Activated CD4-positive, alpha-beta T cell treated with anti-CD3 and anti-CD28 coated beads, Interleukin-2, amount 50 U/mL, for 24 hours (primary cell): ENCODE results near the gene FAM118B.

Source experiments
- DNase-seq, 2 donors: peaks; one replicate each; pipeline ENCODE4 v3.0.0-alpha.2; 2020; ENCODE audit warnings: low read depth in 1 of 2, low spot score in 1 of 2

FAM118B gene

DNA sequence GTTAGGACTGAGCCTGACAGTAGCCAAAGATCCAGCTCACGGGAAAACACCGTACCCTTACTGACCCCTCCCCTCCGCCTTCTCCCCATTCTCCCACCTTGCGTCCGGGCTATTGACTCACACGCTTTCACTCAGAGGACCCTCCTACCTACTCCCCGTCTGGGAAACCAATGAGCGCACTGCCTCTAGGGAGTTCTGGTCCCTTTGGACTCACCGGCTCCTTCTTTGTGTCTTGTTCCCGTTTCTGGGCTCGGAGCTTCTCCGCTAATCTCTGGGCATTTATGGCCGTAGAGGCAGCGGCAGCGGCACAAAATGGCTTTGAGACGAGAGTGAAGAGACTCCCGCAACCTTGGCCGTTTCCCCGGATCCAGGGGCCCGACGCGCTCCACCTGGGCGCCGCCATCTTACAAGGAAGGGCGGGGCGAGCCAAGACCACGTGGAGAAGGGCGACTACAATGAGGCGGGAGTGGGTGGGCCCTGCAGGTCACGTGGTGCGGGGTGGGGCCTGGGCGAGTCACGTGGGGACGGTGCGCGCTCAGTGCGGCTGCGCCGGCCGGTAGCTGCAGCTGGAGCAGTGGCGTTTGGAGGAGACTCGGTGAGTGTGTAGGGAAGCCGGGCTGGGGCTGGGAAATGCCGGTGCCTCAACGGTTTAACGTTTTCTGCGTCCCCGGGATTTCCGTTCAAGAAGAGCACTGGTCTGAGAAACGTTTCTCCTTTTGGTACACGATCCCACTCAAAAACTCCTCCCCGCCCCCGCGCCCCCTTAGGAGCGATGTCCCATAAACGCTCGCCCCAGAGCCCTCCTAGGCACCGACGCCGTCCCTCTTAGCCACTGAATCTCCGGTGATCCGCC, at the start of gene FAM118B, which contains the start of gene RPUSD4:
TSS of gene FAM118B (plus strand) at position 547 of the 853 bp plus-strand sequence. CDS start 23,220 bp downstream, outside the sequence.
TSS of gene RPUSD4 (minus strand) at position 415 of the 853 bp plus-strand sequence. CDS start at position 403, 12 bp downstream.
- peak; percentile 97 to 99 for DNase-seq

DNA sequence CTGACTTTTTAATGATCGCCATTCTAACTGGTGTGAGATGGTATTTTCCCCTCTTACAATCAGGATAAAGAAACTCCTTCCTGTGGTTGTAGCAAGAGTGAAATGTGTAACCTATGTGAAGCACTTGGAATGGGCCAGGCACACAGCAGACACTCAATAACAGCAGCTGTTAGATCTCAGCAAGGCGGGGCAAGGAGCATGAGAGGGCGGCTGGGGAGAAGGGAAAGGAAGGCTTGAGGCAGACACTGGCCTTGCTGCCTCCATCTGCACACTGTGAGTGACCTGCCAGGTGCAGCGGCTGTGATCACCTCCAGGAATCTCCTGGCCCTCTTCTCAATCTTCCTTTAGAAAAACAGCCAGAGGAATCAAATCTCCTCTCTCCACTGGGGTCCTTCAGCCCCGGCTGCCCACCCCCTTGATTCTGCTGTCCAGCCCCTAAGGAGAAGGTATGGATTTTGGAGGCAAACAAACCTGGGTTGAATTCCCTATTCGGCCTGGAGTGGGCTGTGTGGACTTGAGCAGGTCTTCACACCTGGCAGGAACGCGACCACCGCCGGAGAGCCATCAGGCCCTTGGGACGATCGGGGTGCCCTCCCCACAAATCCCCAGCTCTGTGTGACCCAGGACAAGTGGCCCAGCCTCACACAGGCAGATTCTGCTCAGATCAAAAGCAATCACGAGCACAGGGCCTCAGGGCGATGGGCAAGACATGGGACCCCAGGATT, 49.1 kb upstream of the FAM118B start:
- no peak for DNase-seq

DNA sequence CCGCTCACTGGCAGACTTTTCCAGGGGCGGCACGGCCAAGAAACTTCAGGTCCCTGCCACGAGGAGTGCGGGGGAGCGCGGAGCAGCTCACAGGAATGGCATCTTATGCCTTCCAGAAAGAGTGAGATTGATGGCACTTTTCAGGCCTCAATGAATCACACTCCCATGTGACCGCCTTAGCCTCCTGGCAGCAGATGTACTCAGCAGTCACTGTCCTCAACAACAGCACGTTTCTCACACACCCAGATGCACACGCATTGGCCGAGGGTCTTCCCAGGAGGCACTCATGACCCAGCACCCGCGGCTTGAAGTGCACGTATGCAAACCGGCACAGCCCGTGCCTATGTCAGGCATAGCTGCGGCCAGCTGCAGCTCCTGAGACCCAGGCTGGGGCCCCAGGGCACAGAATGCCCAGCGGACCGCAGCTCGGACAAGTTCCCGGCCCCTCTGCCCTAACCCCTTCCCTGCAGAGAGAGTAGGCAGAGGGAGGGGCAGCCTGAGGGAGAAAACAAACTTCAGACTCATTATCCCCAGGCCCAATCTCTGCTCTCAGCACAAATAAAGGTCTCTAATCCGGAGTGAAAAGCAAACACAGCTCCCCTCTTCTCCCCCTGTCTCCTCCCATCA, 48.4 kb upstream of the FAM118B start:
- DNase-seq = no peak

GRCh38 chr11:126163779-126164178, 47.8 kb upstream of the FAM118B start:
- no peak for DNase-seq

GRCh38 chr11:126164781-126165180, 46.8 kb upstream of the FAM118B start:
- DNase-seq = no peak

- no peak for DNase-seq
These were observed 46.3 kb upstream of the FAM118B start for GRCh38 chr11:126165311-126165720.

GRCh38 chr11:126165757-126166156, 45.8 kb upstream of the FAM118B start:
- DNase-seq = no peak

- DNase-seq = no peak
These were observed 45.2 kb upstream of the FAM118B start for GRCh38 chr11:126166413-126166812.

DNA sequence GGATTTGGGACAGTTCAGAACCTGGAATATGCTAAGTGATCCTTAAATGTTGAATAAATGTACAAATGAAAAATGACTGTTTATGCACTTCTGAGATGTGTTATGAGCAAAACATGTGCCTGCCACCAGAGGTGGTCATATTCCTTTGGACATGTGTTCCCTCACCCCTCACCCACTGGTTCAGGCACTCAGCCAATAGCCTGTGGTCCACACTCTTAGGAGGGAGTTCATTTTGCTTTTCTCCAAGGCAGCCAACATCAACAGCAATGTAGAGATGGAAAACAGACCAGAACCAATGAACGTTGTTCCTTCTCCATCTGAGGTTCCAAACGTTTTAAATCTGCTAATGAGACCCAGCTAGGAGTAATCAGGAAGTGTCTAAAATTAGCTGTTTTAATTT, 44.1 kb upstream of the FAM118B start:
- no peak for DNase-seq

DNA sequence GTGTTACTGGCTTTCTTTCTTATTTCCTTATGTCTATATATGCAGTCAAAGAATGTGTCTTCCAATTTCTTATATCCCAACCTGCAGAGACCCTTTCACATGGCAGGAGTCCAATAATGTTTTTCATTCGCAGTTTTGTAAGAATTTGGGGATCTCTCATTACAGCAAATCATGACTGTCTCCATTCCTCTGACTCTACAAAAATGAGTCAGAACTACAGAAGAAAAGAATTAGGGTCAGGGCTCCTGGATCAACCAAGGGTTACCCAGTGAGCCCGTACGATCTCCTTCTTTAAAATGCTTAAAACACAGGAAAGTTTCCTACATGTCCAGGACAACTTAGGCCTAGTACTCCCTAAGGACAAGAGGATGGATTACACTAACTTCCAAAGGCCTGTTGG, 42.3 kb upstream of the FAM118B start:
- no peak for DNase-seq

- DNase-seq = no peak
These were observed 39.0 kb upstream of the FAM118B start for GRCh38 chr11:126172596-126173038.

DNA sequence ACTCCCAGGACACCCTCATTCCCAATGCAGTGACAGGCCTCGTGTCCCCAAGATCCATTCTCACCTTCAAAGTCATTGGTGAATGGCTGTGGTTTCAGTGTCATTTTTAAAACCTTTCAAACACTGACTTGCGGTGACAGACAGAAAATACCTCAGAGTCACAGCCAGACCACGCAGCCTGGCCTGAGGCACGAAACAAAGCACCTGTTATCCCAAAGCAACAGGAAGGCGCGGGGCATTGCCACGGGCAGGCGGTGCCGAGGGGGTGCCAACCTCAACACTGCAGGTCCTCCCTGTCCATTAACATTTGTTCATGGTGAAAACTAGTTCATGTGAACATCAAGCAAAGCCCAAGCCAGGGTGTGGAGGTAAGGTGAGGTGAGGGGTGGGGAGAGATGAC, 38.3 kb upstream of the FAM118B start:
- no peak for DNase-seq

DNA sequence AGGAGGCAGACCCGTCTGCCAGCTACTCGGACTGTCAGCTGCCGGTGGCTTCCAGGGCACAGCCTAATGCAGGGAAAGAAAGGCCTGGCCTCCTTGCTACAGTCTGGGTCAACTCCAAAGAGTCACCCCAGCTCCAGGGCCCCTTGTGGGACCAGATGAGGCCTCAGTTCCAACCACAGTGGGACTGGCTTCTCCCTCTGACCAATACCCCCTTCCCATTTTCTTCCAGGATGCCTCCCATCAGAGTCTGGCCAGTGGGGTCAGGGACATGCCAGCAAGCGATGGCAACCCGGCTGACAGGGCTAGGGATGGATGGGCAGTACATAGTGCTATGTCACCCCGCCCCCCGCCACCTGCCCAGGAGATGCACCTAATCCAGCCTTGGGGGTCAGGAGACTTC, 36.8 kb upstream of the FAM118B start:
- DNase-seq = no peak

DNA sequence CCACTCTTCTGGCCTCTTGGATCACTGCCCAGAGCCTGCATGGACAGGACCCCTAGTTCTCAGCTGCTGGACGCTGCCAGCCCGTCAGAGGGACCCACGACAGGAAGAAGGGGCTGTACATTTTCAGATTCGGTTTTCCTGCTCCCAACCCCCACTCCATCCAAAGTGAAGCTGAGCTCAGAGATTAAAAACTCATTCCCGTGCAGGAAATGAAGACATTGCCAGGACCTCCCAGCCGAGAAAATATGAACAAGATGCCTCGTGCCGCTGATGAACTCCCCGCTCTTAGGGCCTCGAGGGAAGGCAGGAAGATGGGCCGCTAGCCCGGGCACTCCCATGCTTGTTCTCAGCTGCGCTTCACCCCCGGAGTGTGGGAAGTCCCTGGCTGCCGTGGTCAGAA, 36.2 kb upstream of the FAM118B start:
- no peak for DNase-seq

- DNase-seq = no peak
These were observed 34.6 kb upstream of the FAM118B start for GRCh38 chr11:126176853-126177470.

GRCh38 chr11:126181939-126182730, 29.4 kb upstream of the FAM118B start:
- no peak for DNase-seq

DNA sequence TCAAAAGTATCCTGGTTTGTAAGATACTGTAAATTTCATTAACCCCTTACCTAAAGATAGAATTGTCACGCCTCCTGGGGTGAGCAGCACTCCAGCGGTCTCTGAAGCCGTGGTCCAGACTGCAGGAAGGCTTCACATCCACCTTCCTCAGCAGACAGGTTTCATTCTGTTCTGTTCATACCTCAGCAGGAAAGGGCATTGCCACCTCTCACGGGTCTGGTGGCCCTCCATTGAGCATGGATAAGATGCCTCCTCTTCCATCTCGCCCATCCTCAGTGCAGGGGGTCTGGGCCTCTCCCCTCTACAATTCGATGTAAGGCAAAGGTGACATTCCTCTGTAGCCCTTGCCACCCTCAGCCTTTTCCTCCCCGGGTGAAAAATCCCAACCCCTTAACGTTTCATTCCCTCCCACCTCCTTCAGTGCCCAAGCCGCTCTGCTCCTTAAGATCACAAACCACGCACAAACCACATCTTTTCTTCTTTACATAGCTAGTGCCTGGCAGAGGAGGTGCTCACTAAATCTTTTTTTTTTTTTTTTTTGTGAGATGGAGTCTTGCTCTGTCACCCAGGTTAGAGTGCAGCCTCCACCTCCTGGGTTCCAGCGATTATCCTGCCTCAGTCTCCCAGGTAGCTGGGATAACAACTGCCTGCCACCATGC, 28.7 kb upstream of the FAM118B start:
- no peak for DNase-seq

DNA sequence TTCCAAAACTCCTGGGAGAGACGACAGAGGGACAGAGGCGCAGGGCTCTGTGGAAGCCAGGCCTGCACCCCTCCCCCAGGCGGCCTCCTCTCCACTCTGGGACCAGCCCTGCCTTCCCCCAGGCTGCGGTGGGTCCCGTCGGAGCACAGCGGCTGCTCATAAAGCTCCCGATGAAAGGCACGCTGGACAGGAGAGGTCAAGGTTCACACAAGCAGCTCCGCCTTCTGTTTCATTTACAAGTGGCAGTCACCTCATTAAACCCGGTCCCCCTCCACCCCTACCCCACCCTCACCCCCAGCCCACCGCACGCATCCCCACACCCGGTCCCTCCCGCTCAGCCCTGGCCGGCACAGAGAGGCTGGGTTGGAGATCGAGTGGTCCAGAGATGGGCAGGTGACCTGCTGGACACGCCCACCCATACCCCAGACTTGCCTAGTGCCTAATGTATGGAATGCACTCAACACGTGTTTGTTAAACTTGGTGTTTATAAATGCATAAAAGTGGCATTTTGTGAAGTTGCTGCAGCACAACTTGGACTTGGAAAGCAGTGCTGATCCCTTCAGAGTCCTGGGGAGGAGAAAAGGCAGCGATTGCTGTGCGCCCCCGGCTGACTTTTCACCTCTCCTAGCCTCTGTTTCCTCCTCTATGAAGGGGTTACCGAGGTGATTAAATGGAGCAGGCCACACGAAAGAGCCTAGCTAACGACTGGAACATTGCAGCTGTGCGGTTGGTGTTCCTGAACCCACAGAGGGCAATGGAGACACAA, 26.1 kb upstream of the FAM118B start:
- DNase-seq = no peak

DNA sequence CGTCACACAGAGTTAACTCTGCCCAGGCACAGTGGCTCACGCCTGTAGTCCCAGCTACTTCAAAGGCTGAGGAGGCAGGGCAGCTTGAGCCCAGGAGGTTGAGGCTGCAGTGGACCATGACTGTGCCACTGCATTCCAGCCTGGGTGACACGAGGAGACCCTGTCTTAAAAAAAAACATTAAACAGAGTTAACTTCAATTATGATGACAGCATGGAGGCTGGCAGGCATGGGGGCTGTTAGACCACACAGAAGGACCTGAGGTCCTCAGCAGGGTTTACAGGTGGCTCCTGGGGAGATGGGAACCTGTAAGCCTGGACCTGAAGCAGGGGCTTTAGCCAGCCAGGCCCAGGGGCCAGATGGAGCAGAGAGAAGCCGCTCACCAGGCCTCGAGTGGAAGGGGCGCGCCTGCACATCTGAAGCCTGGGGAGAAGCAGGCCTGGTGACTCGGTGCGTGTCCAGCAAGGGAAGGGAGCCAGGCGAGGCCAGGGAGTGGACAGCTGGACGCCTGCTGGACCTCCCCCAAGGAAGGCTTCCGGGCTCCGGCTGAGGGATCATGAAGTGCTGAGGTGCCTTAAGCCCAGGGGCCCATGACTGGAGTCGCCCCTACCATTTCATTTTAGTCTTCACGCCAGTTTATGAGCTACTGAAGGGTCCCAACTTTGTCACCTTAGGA, 25.4 kb upstream of the FAM118B start:
- DNase-seq = no peak
